OCI-LY1 (cell line): ENCODE results near the gene LRRFIP2.

Experiments used
- H2AFZ ChIP-seq: fragments of 200-600 bp; sonication (generic), shearing (Covaris generic); 2 replicates; pipeline ENCODE4 v1.6.0; 2014; ENCODE audit warnings: antibody characterized with exemption, mild to moderate bottlenecking, low read length
- H3F3A ChIP-seq: fragments of 200-600 bp; sonication (generic), shearing (Covaris generic); 2 replicates; pipeline ENCODE4 v1.6.0; 2014; ENCODE audit warnings: mild to moderate bottlenecking, antibody characterized with exemption, low read length, moderate library complexity; ENCODE audit not compliant: insufficient read depth
- H3K27ac ChIP-seq: fragments of 200-600 bp; sonication (generic); 2 replicates; pipeline ENCODE4 v1.5.1; 2014; ENCODE audit warnings: low read length, mixed run types, mild to moderate bottlenecking, low read depth; ENCODE audit not compliant: poor library complexity, severe bottlenecking
- H3K27me3 ChIP-seq: fragments of 200-600 bp; sonication (generic); 2 replicates; pipeline ENCODE4 v1.6.0; 2014; ENCODE audit warnings: antibody characterized with exemption, mild to moderate bottlenecking, low read length, moderate library complexity; ENCODE audit not compliant: insufficient read depth
- H3K36me3 ChIP-seq: fragments of 200-600 bp; sonication (generic); 2 replicates; pipeline ENCODE4 v1.6.1; 2014; ENCODE audit warnings: mild to moderate bottlenecking, antibody characterized with exemption, low read length, moderate library complexity, mixed read lengths; ENCODE audit not compliant: insufficient read depth
- H3K4me1 ChIP-seq: fragments of 200-600 bp; sonication (generic); 2 replicates; pipeline ENCODE4 v1.5.1; 2014; ENCODE audit warnings: mild to moderate bottlenecking, low read length, moderate library complexity; ENCODE audit not compliant: insufficient read depth, severe bottlenecking
- H3K4me2 ChIP-seq: fragments of 200-600 bp; sonication (generic), shearing (Covaris generic); 2 replicates; pipeline ENCODE4 v1.6.1; 2014; ENCODE audit warnings: low read length
- H3K4me3 ChIP-seq: fragments of 200-600 bp; sonication (generic); 2 replicates; pipeline ENCODE4 v1.5.1; 2014; ENCODE audit warnings: low read length, low read depth, mild to moderate bottlenecking, mixed read lengths; ENCODE audit not compliant: poor library complexity, severe bottlenecking
- H3K79me2 ChIP-seq: fragments of 200-600 bp; shearing (Covaris generic); 2 replicates; pipeline ENCODE4 v1.6.1; 2016; ENCODE audit warnings: mixed run types, low read length, mixed read lengths; ENCODE audit not compliant: insufficient read depth
- H3K9ac ChIP-seq: fragments of 200-600 bp; sonication (generic), shearing (Covaris generic); 2 replicates; pipeline ENCODE4 v1.6.1; 2014; ENCODE audit warnings: mild to moderate bottlenecking, low read length, mixed read lengths
- H3K9me2 ChIP-seq: fragments of 200-600 bp; sonication (generic), shearing (Covaris generic); 2 replicates; pipeline ENCODE4 v1.6.1; 2014; ENCODE audit warnings: low read depth, mild to moderate bottlenecking, low read length, mixed read lengths
- H3K9me3 ChIP-seq: fragments of 200-600 bp; shearing (Covaris generic); 2 replicates; pipeline ENCODE4 v1.6.1; 2014; ENCODE audit warnings: low read length, mixed read lengths
- H4K20me1 ChIP-seq: fragments of 200-600 bp; sonication (generic), shearing (Covaris generic); 2 replicates; pipeline ENCODE4 v1.6.0; 2016; ENCODE audit warnings: mild to moderate bottlenecking, low read length; ENCODE audit not compliant: insufficient read depth
- EZH2 ChIP-seq: fragments of 200-600 bp; sonication (generic), shearing (Covaris generic); IDR thresholded peaks from 2 replicates; pipeline ENCODE4 v1.8.0; 2017; ENCODE audit warnings: borderline replicate concordance, mixed run types, mild to moderate bottlenecking, antibody characterized with exemption, low read length, moderate library complexity, mixed read lengths
- TF ChIP-seq, protein P1 (sequence below): fragments of 200-600 bp; sonication (generic), shearing (Covaris generic); IDR thresholded peaks from 2 replicates; pipeline ENCODE4 v1.5.1; 2017; ENCODE audit warnings: mild to moderate bottlenecking, antibody characterized with exemption, low read length, moderate library complexity, mixed read lengths

The LRRFIP2 gene

DNA sequence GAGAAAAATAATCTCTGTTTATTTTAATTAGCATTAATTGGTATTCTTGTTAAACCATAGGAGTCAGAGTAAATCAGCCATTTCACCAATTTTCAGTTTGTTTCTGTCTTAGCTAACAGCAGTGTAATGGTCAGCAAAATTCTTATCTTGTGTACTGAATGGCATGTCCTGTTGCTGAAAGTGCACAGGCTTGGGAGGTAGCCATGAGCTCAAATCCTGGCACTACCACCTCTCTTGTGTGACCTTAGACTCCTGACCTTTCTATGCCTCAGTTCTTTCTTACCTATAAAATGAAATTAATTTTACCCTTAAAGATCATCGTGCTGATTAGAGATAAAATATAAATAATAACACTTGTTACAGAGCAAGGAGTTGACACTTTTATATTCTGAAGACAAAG, 145.3 kb downstream of the LRRFIP2 start:
- H3K27ac ChIP-seq: no peak overlapping the region

DNA sequence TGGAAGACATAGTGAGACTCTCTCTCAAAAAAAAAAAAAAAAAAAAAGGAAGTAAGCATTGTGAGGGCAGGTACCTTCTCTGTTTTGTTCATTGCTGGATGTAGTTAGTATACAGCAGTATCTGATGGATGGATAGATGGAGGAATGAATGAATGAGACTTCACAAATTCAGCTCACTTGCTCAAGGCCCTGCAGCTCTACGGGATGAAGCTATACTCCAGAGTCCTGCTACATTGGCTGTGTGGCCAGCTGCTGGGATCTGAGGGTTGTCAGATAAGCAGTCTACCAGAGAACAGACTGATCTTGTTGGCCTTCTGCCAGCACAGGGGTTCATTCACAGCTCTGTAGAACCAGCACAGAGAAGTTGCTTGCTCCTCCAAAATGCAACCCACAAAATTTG, 146.1 kb downstream of the LRRFIP2 start:
- H3K27ac ChIP-seq: no peak overlapping the region
- H3K4me1 ChIP-seq: no peaks in the 10 kb centered on the region
- H3F3A ChIP-seq: no peaks in the 10 kb centered on the region
- no peak overlapping the region for H3K9ac ChIP-seq
- H3K79me2 ChIP-seq: no peaks in the 10 kb centered on the region
- H3K27me3 ChIP-seq: no peaks in the 10 kb centered on the region
- H3K4me2 ChIP-seq: no peak overlapping the region
- H3K36me3 ChIP-seq: peaks cover 91% of the 10 kb centered on the region
- H3K9me3 ChIP-seq: no peaks in the 10 kb centered on the region
- H4K20me1 ChIP-seq: no peaks in the 10 kb centered on the region
- H3K4me3 ChIP-seq: no peak overlapping the region
- H3K9me2 ChIP-seq: no peaks in the 10 kb centered on the region
- no peak for TF ChIP-seq EZH2
- TF ChIP-seq, protein P1, sequence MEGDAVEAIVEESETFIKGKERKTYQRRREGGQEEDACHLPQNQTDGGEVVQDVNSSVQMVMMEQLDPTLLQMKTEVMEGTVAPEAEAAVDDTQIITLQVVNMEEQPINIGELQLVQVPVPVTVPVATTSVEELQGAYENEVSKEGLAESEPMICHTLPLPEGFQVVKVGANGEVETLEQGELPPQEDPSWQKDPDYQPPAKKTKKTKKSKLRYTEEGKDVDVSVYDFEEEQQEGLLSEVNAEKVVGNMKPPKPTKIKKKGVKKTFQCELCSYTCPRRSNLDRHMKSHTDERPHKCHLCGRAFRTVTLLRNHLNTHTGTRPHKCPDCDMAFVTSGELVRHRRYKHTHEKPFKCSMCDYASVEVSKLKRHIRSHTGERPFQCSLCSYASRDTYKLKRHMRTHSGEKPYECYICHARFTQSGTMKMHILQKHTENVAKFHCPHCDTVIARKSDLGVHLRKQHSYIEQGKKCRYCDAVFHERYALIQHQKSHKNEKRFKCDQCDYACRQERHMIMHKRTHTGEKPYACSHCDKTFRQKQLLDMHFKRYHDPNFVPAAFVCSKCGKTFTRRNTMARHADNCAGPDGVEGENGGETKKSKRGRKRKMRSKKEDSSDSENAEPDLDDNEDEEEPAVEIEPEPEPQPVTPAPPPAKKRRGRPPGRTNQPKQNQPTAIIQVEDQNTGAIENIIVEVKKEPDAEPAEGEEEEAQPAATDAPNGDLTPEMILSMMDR: no peak
- H2AFZ ChIP-seq: no peak overlapping the region

More for the DNA sequence above, 145.3 kb downstream of the LRRFIP2 start:
- Histone ChIP-seq H3K9me3 (no peaks in the 10 kb centered on the region), H3F3A (no peaks in the 10 kb centered on the region), H3K27me3 (no peaks in the 10 kb centered on the region), H3K4me1 (no peaks in the 10 kb centered on the region), H3K36me3 (peaks cover 93% of the 10 kb centered on the region), H4K20me1 (no peaks in the 10 kb centered on the region), H3K9me2 (no peaks in the 10 kb centered on the region), H3K79me2 (no peaks in the 10 kb centered on the region), H3K4me2 (no peak overlapping the region), H3K9ac (no peak overlapping the region), H3K4me3 (no peak overlapping the region), H2AFZ (no peak overlapping the region)
- no peak for TF ChIP-seq EZH2
- TF ChIP-seq, protein P1: no peak

DNA sequence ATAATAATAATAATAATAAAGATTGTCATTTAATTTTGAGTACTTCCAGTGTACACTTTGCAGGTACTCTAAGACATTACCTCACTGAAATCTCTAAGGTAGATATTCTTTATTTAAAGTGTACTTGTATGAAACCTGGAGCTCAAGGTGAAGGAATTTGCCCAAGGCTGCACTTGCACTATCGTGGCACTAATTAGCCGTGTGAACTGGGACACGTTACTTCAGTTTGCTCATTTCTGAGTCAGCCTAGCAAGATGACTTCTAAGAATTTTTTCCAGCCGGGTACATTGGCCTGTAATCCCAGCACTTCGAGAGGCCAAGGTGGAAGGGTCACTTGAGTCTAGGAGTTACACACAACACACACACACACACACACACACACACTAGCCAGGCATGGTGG, 147.5 kb downstream of the LRRFIP2 start:
- Histone ChIP-seq H4K20me1 (no peaks in the 10 kb centered on the region), H3K36me3 (peaks cover 91% of the 10 kb centered on the region), H3K4me3 (no peak overlapping the region), H2AFZ (no peak overlapping the region), H3K9ac (no peak overlapping the region), H3K4me1 (no peaks in the 10 kb centered on the region), H3K4me2 (no peak overlapping the region), H3K27ac (no peak overlapping the region), H3K9me3 (no peaks in the 10 kb centered on the region), H3K9me2 (no peaks in the 10 kb centered on the region), H3K79me2 (no peaks in the 10 kb centered on the region), H3F3A (no peaks in the 10 kb centered on the region), H3K27me3 (no peaks in the 10 kb centered on the region)
- no peak for TF ChIP-seq EZH2
- TF ChIP-seq, protein P1: no peak
